Glomerular visceral epithelial cell (primary cell): ENCODE results near the gene ATP13A2.

Experiments used
- DNase-seq: peaks from one replicate; pipeline ENCODE4 v3.0.0-alpha.2; 2016; ENCODE audit errors: extremely low spot score

ATP13A2 gene, protein sequence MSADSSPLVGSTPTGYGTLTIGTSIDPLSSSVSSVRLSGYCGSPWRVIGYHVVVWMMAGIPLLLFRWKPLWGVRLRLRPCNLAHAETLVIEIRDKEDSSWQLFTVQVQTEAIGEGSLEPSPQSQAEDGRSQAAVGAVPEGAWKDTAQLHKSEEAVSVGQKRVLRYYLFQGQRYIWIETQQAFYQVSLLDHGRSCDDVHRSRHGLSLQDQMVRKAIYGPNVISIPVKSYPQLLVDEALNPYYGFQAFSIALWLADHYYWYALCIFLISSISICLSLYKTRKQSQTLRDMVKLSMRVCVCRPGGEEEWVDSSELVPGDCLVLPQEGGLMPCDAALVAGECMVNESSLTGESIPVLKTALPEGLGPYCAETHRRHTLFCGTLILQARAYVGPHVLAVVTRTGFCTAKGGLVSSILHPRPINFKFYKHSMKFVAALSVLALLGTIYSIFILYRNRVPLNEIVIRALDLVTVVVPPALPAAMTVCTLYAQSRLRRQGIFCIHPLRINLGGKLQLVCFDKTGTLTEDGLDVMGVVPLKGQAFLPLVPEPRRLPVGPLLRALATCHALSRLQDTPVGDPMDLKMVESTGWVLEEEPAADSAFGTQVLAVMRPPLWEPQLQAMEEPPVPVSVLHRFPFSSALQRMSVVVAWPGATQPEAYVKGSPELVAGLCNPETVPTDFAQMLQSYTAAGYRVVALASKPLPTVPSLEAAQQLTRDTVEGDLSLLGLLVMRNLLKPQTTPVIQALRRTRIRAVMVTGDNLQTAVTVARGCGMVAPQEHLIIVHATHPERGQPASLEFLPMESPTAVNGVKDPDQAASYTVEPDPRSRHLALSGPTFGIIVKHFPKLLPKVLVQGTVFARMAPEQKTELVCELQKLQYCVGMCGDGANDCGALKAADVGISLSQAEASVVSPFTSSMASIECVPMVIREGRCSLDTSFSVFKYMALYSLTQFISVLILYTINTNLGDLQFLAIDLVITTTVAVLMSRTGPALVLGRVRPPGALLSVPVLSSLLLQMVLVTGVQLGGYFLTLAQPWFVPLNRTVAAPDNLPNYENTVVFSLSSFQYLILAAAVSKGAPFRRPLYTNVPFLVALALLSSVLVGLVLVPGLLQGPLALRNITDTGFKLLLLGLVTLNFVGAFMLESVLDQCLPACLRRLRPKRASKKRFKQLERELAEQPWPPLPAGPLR

DNA sequence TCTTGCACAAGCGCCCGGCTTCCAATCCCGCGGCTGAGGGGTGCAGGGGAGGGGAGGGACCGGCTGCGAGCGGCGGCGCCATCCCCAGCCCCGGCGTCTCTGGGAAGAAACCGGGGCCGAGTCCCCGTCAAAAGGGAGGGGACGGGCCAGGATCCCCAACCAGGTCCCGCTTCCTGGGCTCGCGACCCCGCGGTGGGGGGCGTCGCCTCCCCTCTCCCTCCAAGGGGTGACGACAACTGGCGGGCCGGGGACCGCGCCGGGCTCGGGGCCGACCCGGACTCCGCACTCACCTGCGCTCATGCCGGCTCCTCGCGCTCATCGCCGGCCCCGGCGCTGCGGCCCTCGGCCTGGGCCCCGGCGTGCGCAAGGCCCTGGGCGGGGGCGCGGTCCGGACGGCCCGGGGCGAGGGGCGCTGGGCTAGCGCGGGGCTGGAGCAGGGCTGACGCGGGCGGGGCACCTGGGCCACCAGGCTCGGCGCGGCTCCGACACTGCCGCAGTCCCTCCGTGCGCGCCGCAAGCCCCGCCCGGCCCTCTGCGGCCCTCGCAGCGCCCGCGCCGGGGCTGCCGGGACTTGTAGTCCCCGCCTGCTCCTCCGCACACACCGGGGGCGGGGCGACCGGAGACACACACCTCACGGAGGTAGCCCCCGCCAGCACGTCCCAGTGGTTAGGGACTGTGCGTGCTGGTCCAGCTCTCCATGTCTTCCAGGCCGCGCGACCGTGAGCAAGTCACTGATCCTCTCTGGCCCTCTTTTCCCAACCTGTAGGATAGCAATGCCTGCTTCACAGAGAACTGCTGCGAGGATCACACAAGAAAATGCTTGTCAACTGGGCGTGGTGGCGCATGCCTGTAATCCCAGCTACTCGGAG lies at the start of gene ATP13A2:
ATP13A2 (minus strand) TSS at position 490 of the 869 bp plus-strand sequence; CDS start at position 300, 190 bp downstream.
- DNase-seq, result peak; percentile 78

DNA sequence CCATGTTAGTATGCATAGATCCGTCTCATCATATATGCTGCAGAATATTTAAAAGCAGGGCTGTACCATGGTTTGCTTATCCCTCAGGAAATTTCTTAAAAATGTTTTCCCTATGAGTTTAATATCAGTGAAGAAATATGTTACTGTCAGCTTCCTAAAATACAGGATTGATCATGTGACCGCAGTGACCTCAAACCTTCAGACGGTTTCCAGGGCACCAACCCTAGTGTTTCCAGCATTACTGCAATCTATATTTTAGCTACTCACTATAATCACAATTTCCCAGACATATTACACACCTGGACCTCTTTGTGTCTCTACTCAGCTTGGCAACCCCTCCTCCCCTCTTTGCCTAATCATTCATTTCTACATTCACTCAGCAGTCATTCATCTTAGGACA lies 49.8 kb upstream of the ATP13A2 start:
- peak; percentile 18 for DNase-seq

GRCh38 chr1:17060306-17060749 lies 48.6 kb upstream of the ATP13A2 start:
- DNase-seq, result no peak

DNA sequence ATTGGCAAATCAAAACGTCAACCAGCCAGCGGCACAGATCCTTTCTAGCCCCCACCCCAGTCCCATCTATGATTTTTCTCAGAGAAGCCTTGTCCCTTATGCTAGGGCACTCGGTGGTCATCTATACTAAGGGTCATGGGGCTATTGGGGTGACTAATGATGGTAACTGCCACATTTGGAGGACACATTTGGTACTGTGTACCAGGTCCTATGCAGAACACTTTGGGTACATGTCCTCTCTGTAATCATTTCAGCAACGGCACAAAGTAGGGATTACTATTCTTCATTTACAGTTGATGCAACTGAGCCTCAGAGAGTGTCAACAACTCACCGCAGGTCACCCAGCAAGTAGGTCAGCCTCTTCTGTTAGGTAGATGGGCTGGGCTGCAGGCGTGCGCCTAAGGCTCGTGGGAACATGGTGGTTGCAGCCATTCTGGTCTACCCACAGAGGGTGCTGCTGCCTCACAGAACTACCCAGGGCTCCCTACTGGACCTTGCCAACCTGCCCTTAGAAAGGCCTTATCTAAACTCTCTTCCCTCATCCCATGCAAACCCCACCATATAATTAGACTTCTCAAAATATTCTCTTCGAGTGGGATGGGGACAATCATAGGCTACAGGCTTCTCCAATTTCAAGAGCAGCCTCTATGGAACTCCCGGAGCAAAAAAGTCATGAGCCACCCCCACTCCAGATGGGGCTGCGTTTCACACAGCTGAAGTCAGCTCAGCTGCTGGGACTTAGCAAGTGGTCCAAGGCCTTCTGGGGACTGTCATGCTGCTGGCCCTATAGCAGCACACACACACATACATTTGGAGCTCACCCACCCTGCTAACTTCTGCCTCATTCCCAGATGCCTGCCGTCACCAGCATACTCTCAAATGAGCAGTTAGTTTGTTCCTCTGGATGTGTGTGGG lies 47.9 kb upstream of the ATP13A2 start:
- peak; percentile 80 for DNase-seq

GRCh38 chr1:17056551-17056950 lies 44.8 kb upstream of the ATP13A2 start:
- DNase-seq, result no peak

GRCh38 chr1:17055801-17056200 lies 44.1 kb upstream of the ATP13A2 start:
- no peak for DNase-seq

DNA sequence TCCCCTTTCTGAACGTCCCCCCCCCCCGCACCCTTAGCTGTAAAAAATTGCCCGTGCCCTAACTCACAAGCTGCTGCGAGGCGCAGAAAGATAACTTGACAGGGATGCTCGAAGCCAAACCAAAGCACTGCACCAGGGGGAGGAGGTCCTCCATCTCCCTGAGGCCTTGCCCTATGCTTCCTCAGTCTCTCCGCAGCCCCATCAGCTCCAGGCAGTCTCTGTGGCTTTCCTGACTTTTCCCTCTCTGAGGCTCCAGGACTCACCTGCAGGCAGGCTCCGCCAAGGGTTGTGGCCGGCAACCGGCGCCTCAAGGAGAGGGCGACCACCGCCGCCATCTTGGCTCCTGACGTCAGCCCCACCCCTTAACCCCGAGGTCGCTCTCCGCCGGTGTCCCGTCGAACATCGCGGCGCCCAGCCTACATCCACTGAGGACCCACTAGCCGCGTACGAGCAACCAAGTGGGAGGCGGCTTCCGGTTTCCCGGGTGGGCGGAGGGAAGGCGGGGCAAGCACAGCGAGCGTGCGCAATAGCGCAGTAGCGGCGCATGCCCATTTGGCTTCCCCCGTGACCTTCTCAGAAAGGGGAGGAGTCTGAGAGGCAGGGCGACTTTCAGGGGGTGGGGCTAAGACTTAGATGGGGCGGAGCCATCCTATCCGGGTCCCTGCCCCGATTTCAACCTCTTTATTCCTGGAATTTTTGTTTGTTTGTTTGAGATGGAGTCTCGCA lies 42.1 kb upstream of the ATP13A2 start, which contains the start of gene SDHB:
SDHB (minus strand) TSS at position 348 of the 726 bp plus-strand sequence; CDS start at position 335, 13 bp downstream.
- DNase-seq, result peak; percentile 99

DNA sequence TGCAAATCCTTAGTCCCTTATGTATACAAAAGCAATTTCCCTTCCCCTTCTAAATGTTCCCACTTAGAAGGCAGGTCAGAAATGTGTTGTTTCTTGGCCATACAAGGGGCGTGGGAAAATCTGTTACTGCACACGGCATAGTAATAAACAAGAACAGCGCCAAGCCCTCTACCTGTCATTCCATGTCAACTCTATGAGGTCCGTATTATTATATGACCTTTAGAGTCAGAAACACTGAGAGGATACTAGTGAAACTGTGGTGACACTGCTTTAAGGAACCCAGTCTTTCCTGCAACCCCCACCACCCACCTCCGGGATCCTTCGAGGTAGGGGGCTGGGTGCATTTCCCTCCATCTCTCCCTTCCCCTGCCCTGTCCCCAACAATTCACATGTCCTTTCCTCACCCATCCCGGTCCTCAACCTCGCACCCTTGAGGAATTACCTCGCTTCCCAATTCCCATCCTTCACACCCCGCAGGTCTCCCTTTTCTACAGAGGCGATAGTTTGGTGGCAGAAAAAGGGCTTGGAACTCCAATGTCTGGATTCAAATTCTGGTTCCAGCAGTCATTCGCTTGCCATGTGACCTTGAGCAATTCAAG lies 41.5 kb upstream of the ATP13A2 start:
- DNase-seq, result no peak

- no peak for DNase-seq
Measured at GRCh38 chr1:17052641-17053040, 40.9 kb upstream of the ATP13A2 start.

GRCh38 chr1:17052038-17052437 lies 40.3 kb upstream of the ATP13A2 start:
- DNase-seq, result no peak

DNA sequence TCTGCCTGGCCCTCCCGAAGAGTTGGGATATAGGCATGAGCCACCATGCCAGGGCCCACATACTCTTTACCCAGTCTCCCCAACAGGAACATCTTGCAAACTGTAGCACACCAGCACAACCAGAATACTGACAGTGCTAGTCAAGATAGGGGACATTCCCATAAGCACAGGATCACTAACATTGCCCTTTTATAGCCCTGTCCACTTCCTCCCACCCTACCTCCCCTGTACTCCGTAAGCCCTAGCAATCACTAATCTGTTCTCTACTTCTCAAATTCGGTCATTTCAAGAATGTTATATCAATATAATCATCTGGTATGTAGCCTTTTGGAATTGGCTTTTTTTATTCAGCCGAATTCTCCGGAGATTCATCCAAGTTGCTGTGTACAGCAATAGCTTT lies 36.2 kb upstream of the ATP13A2 start:
- no peak for DNase-seq

DNA sequence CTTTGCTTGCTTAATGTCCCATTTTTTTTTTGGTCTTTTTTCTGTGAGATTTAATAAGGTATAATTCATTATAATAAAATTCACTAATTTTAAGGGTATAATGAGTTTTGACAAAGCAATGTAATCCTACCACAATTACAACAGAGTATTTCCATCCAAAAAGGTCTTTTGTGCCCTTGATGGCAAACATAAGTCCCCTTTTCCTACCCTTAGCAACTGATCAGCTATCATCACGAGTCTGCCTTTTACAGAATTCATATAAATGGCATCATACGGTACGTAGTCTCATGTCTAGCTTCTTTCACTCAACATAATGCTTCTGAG lies 34.6 kb upstream of the ATP13A2 start:
- DNase-seq, result no peak

DNA sequence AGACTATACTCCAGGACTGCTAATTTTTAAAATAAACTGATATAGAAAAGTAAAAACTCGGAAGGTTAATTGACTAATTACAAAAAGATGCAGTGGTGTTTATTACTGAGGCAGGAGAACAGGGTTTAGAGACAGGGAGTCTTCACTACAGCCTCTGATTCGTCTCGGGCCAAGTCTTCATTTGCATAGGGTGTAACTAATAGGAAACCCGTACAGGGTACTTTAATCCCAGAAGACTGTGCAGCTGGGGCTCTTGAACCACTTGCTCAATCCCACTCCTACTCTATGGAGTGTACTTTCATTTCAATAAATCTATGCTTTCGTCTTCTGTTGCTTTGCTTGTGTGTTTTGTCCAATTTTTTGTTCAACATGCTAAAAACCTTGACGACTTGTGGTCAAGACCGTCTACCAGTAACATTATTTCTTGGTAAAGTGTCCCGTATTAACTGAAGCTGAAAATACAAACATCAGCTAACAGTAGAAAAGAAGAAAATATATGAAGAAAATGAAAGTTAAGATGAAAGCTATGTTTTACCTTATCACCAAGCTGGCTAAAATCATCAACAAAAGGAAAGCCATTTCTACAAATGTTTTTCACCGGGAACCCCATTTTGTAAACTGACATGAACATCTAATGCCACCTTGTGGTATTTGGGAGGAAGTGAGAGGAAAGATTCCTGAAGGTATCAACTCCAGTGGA lies 34.1 kb upstream of the ATP13A2 start:
- peak; percentile 62 for DNase-seq

DNA sequence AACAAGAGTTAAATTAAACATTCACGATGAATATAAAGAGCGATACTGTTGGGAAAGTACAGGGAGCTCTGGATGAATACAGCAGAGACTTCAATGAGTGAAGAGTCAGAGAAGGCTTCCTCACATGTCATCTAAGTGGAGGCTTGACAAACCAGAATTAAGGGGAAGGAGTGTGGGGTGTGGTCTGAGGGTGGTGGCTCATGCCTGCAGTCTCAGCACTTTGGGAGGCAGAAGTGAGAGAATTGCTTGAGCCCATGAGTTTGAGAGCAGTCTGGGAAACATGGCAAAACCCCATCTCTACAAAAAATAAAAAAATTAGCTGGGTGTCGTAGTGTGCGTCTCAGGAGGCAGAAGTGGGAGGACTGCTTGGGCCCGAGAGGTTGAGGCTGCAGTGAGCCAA lies 33.4 kb upstream of the ATP13A2 start:
- DNase-seq, result no peak

DNA sequence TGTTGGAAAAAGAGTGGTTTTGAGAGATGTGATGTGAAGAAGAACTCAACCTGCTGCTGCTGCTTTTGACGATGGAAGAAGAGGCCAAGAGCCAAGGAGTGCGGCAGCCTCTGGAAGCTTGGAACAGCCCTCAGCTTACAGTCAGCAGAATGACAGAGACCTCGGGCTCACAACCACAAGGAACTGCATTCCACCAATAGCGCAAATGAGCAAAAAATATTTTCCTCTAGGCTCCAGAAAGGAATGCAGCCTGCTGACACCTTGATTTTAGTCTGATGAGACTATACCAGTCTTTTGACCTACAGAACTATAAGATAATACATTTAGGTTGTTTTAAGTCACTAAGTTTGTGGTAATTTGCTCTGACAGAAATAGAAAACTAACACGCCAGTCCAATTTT lies 31.9 kb upstream of the ATP13A2 start:
- DNase-seq, result no peak

GRCh38 chr1:17040135-17040534 lies 28.4 kb upstream of the ATP13A2 start:
- DNase-seq, result no peak

DNA sequence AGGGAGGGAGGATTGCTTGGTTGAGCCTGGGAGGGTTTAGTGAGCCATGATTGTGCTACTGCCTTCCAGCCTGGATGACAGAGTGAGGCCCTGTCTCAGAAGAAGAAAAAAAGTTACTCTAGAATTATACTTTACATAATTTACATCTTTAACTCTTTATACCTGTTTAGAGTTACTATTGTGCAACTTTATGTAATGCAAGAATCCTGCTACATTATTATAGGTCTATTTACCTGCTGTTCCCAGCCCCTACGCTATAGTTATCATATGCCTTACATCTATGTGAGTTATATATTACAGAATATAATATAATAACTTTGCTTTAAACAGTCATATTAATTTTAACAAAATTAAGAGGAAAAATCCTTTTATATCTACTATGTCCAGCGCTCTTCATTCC lies 27.8 kb upstream of the ATP13A2 start:
- DNase-seq, result no peak

GRCh38 chr1:17033481-17033880 lies 21.8 kb upstream of the ATP13A2 start:
- no peak for DNase-seq
